Esophagus muscularis mucosa (tissue), 4 donors: ENCODE measurements around the gene ARSB.

Experiments used
- EP300 ChIP-seq: sonication (generic); formaldehyde crosslinking; IDR thresholded peaks from one replicate; pipeline ENCODE4 v1.6.1; 2017; ENCODE audit warnings: antibody characterized with exemption
- POLR2A ChIP-seq: fragments of 450-650 bp; IDR thresholded peaks from one replicate; pipeline ENCODE4 v1.6.1; 2017; ENCODE audit warnings: antibody characterized with exemption, moderate library complexity, mild to moderate bottlenecking, low read depth
- POLR2AphosphoS5 ChIP-seq, 2 donors: sonication (generic); formaldehyde crosslinking; IDR thresholded peaks; one replicate each; pipeline ENCODE4 v1.6.1; 2017; ENCODE audit warnings: antibody characterized with exemption in 2 of 2
- TF ChIP-seq, protein P1 (sequence below), 3 experiments: fragments of 200-600 bp in 2 of 3; fragments of 450-650 bp in 1 of 3; sonication (generic) in 2 of 3; IDR thresholded peaks; one replicate each; pipeline ENCODE4 v1.5.1; 2017 to 2019; ENCODE audit warnings: antibody characterized with exemption in 3 of 3, mild to moderate bottlenecking in 2 of 3, moderate library complexity in 1 of 3

DNA sequence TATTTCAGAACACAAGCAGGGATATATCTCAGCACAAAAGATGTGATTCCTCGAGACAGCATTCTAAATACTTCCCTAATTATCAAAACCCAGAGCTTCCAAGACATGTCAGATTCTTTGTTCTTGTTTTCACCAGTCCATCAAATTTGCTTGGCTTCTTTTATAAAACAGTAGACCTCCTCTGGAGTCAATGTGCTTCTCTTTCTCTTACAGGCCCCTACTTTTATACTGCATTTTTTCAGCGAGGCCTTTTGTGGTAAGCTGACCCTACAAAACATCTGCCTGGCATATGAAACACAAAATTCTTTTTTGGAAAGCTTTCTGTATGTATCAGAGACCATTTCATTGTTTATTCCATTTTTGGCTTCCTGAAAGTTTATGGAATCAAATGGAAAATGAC is 81.8 kb downstream of the ARSB start:
- TF ChIP-seq, protein P1, sequence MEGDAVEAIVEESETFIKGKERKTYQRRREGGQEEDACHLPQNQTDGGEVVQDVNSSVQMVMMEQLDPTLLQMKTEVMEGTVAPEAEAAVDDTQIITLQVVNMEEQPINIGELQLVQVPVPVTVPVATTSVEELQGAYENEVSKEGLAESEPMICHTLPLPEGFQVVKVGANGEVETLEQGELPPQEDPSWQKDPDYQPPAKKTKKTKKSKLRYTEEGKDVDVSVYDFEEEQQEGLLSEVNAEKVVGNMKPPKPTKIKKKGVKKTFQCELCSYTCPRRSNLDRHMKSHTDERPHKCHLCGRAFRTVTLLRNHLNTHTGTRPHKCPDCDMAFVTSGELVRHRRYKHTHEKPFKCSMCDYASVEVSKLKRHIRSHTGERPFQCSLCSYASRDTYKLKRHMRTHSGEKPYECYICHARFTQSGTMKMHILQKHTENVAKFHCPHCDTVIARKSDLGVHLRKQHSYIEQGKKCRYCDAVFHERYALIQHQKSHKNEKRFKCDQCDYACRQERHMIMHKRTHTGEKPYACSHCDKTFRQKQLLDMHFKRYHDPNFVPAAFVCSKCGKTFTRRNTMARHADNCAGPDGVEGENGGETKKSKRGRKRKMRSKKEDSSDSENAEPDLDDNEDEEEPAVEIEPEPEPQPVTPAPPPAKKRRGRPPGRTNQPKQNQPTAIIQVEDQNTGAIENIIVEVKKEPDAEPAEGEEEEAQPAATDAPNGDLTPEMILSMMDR (IDR thresholded peaks at IDR 0.05) = no peak
- TF ChIP-seq POLR2AphosphoS5 (IDR thresholded peaks at IDR 0.05) (no peak), POLR2A (no peak), EP300 (no peak)
